Motor neuron (in vitro differentiated cells): ENCODE data around the gene PRELP. TPM values are rescaled to one million over a fixed set of nuclear protein-coding genes. Genes with fewer than 3 reads are reported as not detected.

ENCODE experiments used
- ATAC-seq, 8 experiments: fragments of 200-7000 bp; cut with Tn5 transposase; replicated peaks in 6 of 8; 2 replicates each; pipeline ENCODE4 v1.8.0; 2021; ENCODE audit warnings: mild to moderate bottlenecking in 8 of 8, moderate library complexity in 8 of 8
- H3K27ac ChIP-seq, 2 donors: fragments of 250-450 bp; sonication (Bioruptor Pico); 2 replicates each; pipeline ENCODE4 v1.9.0; 2021; ENCODE audit warnings: antibody characterized with exemption in 2 of 2, mild to moderate bottlenecking in 2 of 2, moderate library complexity in 1 of 2
- H3K4me1 ChIP-seq, 2 donors: fragments of 250-450 bp; sonication (Bioruptor Pico); replicated peaks in 1 of 2; 2 replicates each; pipeline ENCODE4 v1.6.1; 2021; ENCODE audit warnings: antibody characterized with exemption in 2 of 2, mild to moderate bottlenecking in 2 of 2, moderate library complexity in 1 of 2
- H3K4me3 ChIP-seq, 5 donors: fragments of 250-450 bp; sonication (Bioruptor Pico); 2 replicates each; pipeline ENCODE4 v1.9.0; 2021; ENCODE audit warnings: antibody characterized with exemption in 5 of 5, mild to moderate bottlenecking in 5 of 5, moderate library complexity in 4 of 5
- WGBS, 10 experiments: fragments of 450-650 bp; shearing (Covaris generic); methylation state at CpG; one replicate each; pipeline ENCODE4 v1.0.0; 2022; 5-methylcytosine and 5-hydroxymethylcytosine counted together
- in situ Hi-C, 9 experiments: fragments of 400-800 bp; cut with MboI; loops; one replicate each; pipeline ENCODE4 v1.15.0; 2021; ENCODE audit warnings: low sequenced_read_pairs in 9 of 9, low pct_unique_long_range_greater_than_20kb in 2 of 9; ENCODE audit not compliant: unreplicated experiment in 9 of 9
- total RNA-seq, 8 experiments: library from RNA; unstranded; fragments of 300-600 nt; gene quantifications; 2 replicates each; pipeline versions ENCODE4 v1.2.3 to v1.2.4, GENCODE V29; 2022

The PRELP gene
- total RNA-seq, 8 experiments from 2014 or later: 0.09 to 0.76 (median 0.22) TPM

GRCh38 chr1:203503836-203504235 lies 28.2 kb downstream of the PRELP start:
- WGBS, 10 experiments: 0 to 100% (median 67%) methylated on average over 1 to 3 of the region's 3 CpGs; no CpG with 5 or more reads in 1 of the 10 experiments
- no peak for ATAC-seq
- in situ Hi-C loops: loop anchor here in 7 of 9 experiments (10.0 to 25.0 kb wide), 5 partner anchors 133 to 208 kb away; partner anchors contain the start of gene ATP2B4 (in 1 of the 7)
- H3K4me3 ChIP-seq: no peak overlapping the region
- peaks cover 29 to 38% of the 10 kb centered on the region in 2 donors for H3K4me1 ChIP-seq
- H3K27ac ChIP-seq: no peak overlapping the region

DNA sequence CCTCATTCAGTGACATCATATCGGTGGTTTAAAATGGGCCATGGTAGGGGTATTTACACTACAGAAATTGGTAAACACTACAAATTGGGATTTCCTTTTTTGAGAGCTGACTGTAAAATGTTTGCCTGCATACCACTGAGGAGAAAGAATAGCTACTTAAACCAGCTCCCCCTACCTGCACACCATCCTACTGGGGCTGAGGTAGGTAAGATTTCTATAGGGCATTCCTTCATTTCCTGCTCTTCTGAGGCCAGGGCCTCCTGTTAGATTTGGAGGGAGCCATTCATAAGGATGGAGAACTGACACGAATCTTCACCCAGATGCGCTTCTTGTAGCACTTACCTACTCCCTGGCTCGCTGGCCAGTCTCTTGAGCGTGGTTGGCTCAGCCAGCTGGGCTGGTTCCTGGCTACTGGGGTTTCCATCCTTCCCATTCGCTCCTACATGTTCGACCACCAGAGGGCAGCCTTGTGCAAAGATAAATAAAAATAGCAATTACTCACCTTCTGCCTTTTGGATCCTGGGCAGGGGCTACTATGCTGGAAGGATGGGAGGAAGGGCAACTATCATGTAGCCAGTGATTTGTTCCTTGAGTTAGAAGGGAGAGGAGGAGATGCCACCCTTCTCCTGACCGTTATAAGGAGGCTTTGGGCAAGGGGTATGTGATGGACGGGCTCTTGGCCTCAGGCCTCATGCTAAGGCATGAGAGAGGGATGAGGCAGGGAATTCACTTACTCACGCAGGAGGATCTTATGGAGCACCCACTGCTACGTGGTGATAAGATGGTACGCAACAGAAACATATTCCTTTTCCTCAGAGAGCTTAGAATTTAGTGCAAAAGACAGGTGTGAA lies 29.0 kb downstream of the PRELP start:
- 26 to 64% (median 35%) methylated on average over 3 to 10 of the region's 12 CpGs; no CpG with 5 or more reads in 2 of the 10 experiments for WGBS, 10 experiments
- Histone ChIP-seq H3K4me1 (peaks cover 32 to 42% of the 10 kb centered on the region in 2 donors), H3K27ac (no peak overlapping the region), H3K4me3 (no peak overlapping the region)
- in situ Hi-C loops: loop anchor here in 8 of 9 experiments (5.0 to 25.0 kb wide), 6 partner anchors 133 to 208 kb away; partner anchors contain the start of gene ATP2B4 (in 1 of the 8)
- ATAC-seq: peak; percentile 56 to 93 (median 72)

DNA sequence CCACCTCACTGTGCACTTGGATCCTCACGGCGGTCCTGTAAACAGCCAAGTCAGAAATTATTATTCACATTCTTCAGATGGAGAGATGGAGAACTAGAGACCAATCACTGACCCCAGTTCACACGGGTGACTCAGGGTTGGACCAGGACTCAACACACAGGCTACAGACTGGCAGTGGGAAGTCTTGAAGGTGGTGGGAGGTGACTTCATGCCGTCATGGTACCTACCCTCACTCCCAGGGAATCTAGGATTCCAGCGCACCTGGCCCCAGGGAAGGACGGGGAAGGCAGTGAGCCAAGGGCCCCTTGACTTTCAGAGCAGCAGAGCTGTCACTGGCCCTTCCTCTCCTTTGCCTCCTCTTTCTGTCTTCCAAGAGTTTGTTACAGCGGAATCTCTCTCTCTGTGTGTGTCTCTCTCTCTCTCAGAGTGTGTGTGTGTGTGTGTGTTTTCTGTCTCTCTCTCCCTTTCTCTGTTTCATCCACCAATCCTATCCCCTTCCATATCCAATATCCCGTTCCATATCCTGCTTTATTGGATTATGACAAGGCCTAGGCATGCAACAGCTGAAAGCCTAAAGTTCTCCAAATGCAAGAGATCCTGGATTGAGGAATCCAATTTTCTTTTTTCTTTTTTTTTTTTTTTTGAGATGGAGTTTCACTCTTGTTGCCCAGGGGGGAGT lies 30.1 kb downstream of the PRELP start:
- Histone ChIP-seq H3K4me3 (no peak overlapping the region), H3K27ac (no peak overlapping the region), H3K4me1 (peaks cover 32 to 42% of the 10 kb centered on the region in 2 donors)
- no peak for ATAC-seq
- in situ Hi-C loops: loop anchor here in 8 of 9 experiments (5.0 to 25.0 kb wide), 6 partner anchors 132 to 207 kb away; partner anchors contain the start of gene ATP2B4 (in 1 of the 8)
- WGBS, 10 experiments: 0 to 100% (median 93%) methylated on average over 1 to 7 of the region's 8 CpGs

- ATAC-seq: peak in 5 of 8 experiments; percentile 19 to 60 (median 37)
- Histone ChIP-seq H3K4me1 (peaks cover 33 to 42% of the 10 kb centered on the region in 2 donors), H3K4me3 (no peak overlapping the region), H3K27ac (peak overlapping the region; percentile 3 to 31)
- WGBS, 10 experiments: 8 to 67% (median 60%) methylated on average over 1 to 6 of the region's 6 CpGs; no CpG with 5 or more reads in 3 of the 10 experiments
- in situ Hi-C loops: loop anchor here in 8 of 9 experiments (5.0 to 25.0 kb wide), 6 partner anchors 130 to 205 kb away; partner anchors contain the start of gene ATP2B4 (in 1 of the 8)
Measured at GRCh38 chr1:203506858-203507626, 31.4 kb downstream of the PRELP start.

DNA sequence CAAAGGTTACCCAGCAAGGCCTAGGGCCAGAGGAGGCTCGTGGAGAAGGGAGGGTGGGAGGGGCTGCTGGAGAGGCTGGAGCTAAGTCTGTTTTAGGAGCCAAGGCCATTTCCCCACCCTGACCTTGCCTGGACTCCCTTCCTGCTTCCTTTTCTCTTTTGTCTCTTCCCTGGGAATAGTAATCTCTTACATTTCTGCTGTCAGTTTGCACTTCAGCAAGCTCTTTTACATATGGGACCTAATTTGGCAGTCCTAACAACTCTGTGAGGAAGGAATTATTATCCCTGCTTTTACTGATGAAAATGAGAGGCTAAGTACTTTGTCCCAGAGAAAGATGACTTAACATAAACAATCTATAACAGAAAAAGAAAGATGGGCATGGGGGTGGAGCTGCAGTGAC lies 32.2 kb downstream of the PRELP start:
- Histone ChIP-seq H3K4me1 (peaks cover 40 to 49% of the 10 kb centered on the region in 2 donors), H3K4me3 (no peak overlapping the region), H3K27ac (peak overlapping the region in 1 of 2 donors; percentile 34)
- in situ Hi-C loops: loop anchor here in 8 of 9 experiments (5.0 to 25.0 kb wide), 6 partner anchors 130 to 205 kb away; partner anchors contain the start of gene ATP2B4 (in 1 of the 8)
- no peak for ATAC-seq
- 0% methylated on average over 1 of the region's 1 CpG; no CpG with 5 or more reads in 8 of the 10 experiments for WGBS, 10 experiments

- in situ Hi-C loops: loop anchor here in 8 of 9 experiments (5.0 to 25.0 kb wide), 6 partner anchors 129 to 204 kb away; partner anchors contain the start of gene ATP2B4 (in 1 of the 8)
- peak in 5 of 8 experiments; percentile 44 to 66 (median 64) for ATAC-seq
- 25 to 100% (median 75%) methylated on average over 1 to 4 of the region's 10 CpGs; no CpG with 5 or more reads in 3 of the 10 experiments for WGBS, 10 experiments
- peak overlapping the region; percentile 23 to 34 for H3K27ac ChIP-seq
- H3K4me1 ChIP-seq: peaks cover 48 to 52% of the 10 kb centered on the region in 2 donors
- no peak overlapping the region for H3K4me3 ChIP-seq
Measured at GRCh38 chr1:203508463-203509073, 33.0 kb downstream of the PRELP start.

- ATAC-seq: peak in 2 of 8 experiments; percentile 11 to 31
- peak overlapping the region; percentile 23 to 34 for H3K27ac ChIP-seq
- 33 to 100% (median 78%) methylated on average over 1 of the region's 1 CpG; no CpG with 5 or more reads in 4 of the 10 experiments for WGBS, 10 experiments
- no peak overlapping the region for H3K4me3 ChIP-seq
- in situ Hi-C loops: loop anchor here in 8 of 9 experiments (5.0 to 25.0 kb wide), 6 partner anchors 128 to 203 kb away; partner anchors contain the start of gene ATP2B4 (in 1 of the 8)
- peaks cover 54% of the 10 kb centered on the region in 2 donors for H3K4me1 ChIP-seq
Measured at GRCh38 chr1:203509135-203509534, 33.5 kb downstream of the PRELP start.

- no peak overlapping the region for H3K4me3 ChIP-seq
- H3K27ac ChIP-seq: no peak overlapping the region
- in situ Hi-C loops: loop anchor here in 3 of 9 experiments (25.0 kb wide), 3 partner anchors 126 to 201 kb away; partner anchors contain the start of gene ATP2B4 (in 1 of the 3)
- ATAC-seq: no peak
- peaks cover 69 to 71% of the 10 kb centered on the region in 2 donors for H3K4me1 ChIP-seq
- WGBS, 10 experiments: 50 to 100% (median 83%) methylated on average over 1 to 5 of the region's 6 CpGs; no CpG with 5 or more reads in 1 of the 10 experiments
Measured at GRCh38 chr1:203511513-203511912, 35.9 kb downstream of the PRELP start.

GRCh38 chr1:203511930-203512329 lies 36.3 kb downstream of the PRELP start:
- in situ Hi-C loops: loop anchor here in 3 of 9 experiments (25.0 kb wide), 3 partner anchors 125 to 200 kb away; partner anchors contain the start of gene ATP2B4 (in 1 of the 3)
- Histone ChIP-seq H3K27ac (no peak overlapping the region), H3K4me1 (peaks cover 69 to 71% of the 10 kb centered on the region in 2 donors), H3K4me3 (no peak overlapping the region)
- ATAC-seq: no peak
- 63 to 100% (median 100%) methylated on average over 1 to 3 of the region's 4 CpGs; no CpG with 5 or more reads in 3 of the 10 experiments for WGBS, 10 experiments

GRCh38 chr1:203512517-203512847 lies 36.9 kb downstream of the PRELP start:
- Histone ChIP-seq H3K27ac (peak overlapping the region in 1 of 2 donors; percentile 8), H3K4me3 (no peak overlapping the region), H3K4me1 (peaks cover 69 to 71% of the 10 kb centered on the region in 2 donors)
- ATAC-seq: no peak
- in situ Hi-C loops: loop anchor here in 3 of 9 experiments (25.0 kb wide), 3 partner anchors 125 to 200 kb away; partner anchors contain the start of gene ATP2B4 (in 1 of the 3)
- 0 to 40% (median 15%) methylated on average over 1 of the region's 1 CpG; no CpG with 5 or more reads in 6 of the 10 experiments for WGBS, 10 experiments

- ATAC-seq: peak; percentile 25 to 93 (median 60)
- no peak overlapping the region for H3K4me3 ChIP-seq
- 7 to 60% (median 20%) methylated on average over 1 to 7 of the region's 10 CpGs; no CpG with 5 or more reads in 1 of the 10 experiments for WGBS, 10 experiments
- peak overlapping the region; percentile 34 to 45 for H3K27ac ChIP-seq
- H3K4me1 ChIP-seq: peaks cover 68 to 71% of the 10 kb centered on the region in 2 donors
- in situ Hi-C loops: loop anchor here in 3 of 9 experiments (25.0 kb wide), 3 partner anchors 124 to 199 kb away; partner anchors contain the start of gene ATP2B4 (in 1 of the 3)
Measured at GRCh38 chr1:203512848-203513584, 37.4 kb downstream of the PRELP start.
